Activated CD8-positive, alpha-beta T cell treated with anti-CD3 and anti-CD28 coated beads, Interleukin-2, amount 10 ng/mL, durations not matched to agents 7 days and 5 days (primary cell): Measurements from ENCODE around the gene FGF12. TPM values are rescaled to one million over a fixed set of nuclear protein-coding genes. Genes with fewer than 3 reads are reported as not detected.

Source experiments
- total RNA-seq, 2 experiments: library from RNA; stranded (reverse); gene quantifications; one replicate each; pipeline ENCODE4 v1.2.3, GENCODE V29; 2021

The FGF12 gene
- total RNA-seq, 2 experiments from 2014 or later, result not detected

Other genes with a start within 250 kb of the FGF12 start
- gene MB21D2, start 190.3 kb upstream of the FGF12 start, total RNA-seq, result 1 to 10 TPM; 6.5 to 7.2 TPM